GM21529 (cell line): ENCODE data around the gene PKN1.

Experiments
- ATAC-seq: cut with Tn5 transposase; IDR thresholded peaks from one replicate; pipeline ENCODE4 v1.9.1; 2021; ENCODE audit not compliant: unreplicated experiment

The PKN1 gene

GRCh38 chr19:14406645-14407401 lies 26.3 kb upstream of the PKN1 start:
- ATAC-seq: no peak

GRCh38 chr19:14407605-14408484 lies 25.3 kb upstream of the PKN1 start:
- no peak for ATAC-seq

- ATAC-seq: no peak
Measured at GRCh38 chr19:14408491-14409145, 24.5 kb upstream of the PKN1 start.

- no peak for ATAC-seq
Measured at GRCh38 chr19:14409146-14410023, 23.7 kb upstream of the PKN1 start.

- ATAC-seq: no peak
Measured at GRCh38 chr19:14410091-14411051, 22.7 kb upstream of the PKN1 start.

GRCh38 chr19:14411161-14411937 lies 21.8 kb upstream of the PKN1 start:
- no peak for ATAC-seq

GRCh38 chr19:14411938-14412245 lies 21.2 kb upstream of the PKN1 start:
- no peak for ATAC-seq

- no peak for ATAC-seq
Measured at GRCh38 chr19:14412324-14412995, 20.6 kb upstream of the PKN1 start.

- no peak for ATAC-seq
Measured at GRCh38 chr19:14412996-14413692, 20.0 kb upstream of the PKN1 start.

GRCh38 chr19:14413693-14414181 lies 19.4 kb upstream of the PKN1 start:
- no peak for ATAC-seq

GRCh38 chr19:14414926-14415690 lies 18.0 kb upstream of the PKN1 start:
- ATAC-seq: no peak

GRCh38 chr19:14416817-14417231 lies 16.3 kb upstream of the PKN1 start:
- ATAC-seq: no peak

- ATAC-seq: peak; percentile 26
Measured at GRCh38 chr19:14418856-14419105, 14.3 kb upstream of the PKN1 start.

- ATAC-seq: peak; percentile 88
Measured at GRCh38 chr19:14419106-14419813, 13.8 kb upstream of the PKN1 start, which contains the start of gene DDX39A. TSS of gene DDX39A (minus strand) at chr19:14419341. CDS start at chr19:14413220, 6,121 bp downstream.

GRCh38 chr19:14425696-14426138 lies 7.4 kb upstream of the PKN1 start:
- no peak for ATAC-seq

- no peak for ATAC-seq
Measured at GRCh38 chr19:14427461-14427860, 5.6 kb upstream of the PKN1 start.
